GM23338 (cell line): ENCODE measurements around the gene EPHB6. TPM values are rescaled to one million over a fixed set of nuclear protein-coding genes. Genes with fewer than 3 reads are reported as not detected.

Source experiments
- ATAC-seq: fragments of 200-7000 bp; cut with Tn5 transposase; 3 replicates; pipeline ENCODE4 v1.9.1; 2020
- DNase-seq: peaks from one replicate; pipeline ENCODE4 v3.0.0-alpha.2; 2015; ENCODE audit warnings: low spot score
- H2AFZ ChIP-seq: fragments of 200-600 bp; sonication (generic); 2 replicates; pipeline ENCODE4 v1.8.0; 2016; ENCODE audit warnings: antibody characterized with exemption, mild to moderate bottlenecking, moderate library complexity
- H3F3A ChIP-seq: fragments of 200-600 bp; sonication (generic); replicated peaks from 2 replicates; pipeline ENCODE4 v1.8.0; 2017; ENCODE audit warnings: antibody characterized with exemption, mixed run types, low read depth
- H3K27ac ChIP-seq: fragments of 200-600 bp; sonication (generic); 2 replicates; pipeline ENCODE4 v1.6.1; 2016; ENCODE audit warnings: low read depth
- H3K27me3 ChIP-seq: fragments of 200-600 bp; sonication (generic); 2 replicates; pipeline ENCODE4 v1.8.0; 2016; ENCODE audit warnings: mild to moderate bottlenecking, mixed run types, moderate library complexity; ENCODE audit not compliant: insufficient read depth
- H3K36me3 ChIP-seq: fragments of 200-600 bp; sonication (generic); 2 replicates; pipeline ENCODE4 v1.8.0; 2016; ENCODE audit warnings: mild to moderate bottlenecking; ENCODE audit not compliant: insufficient read depth
- H3K4me1 ChIP-seq: fragments of 200-600 bp; sonication (generic); 2 replicates; pipeline ENCODE4 v1.8.0; 2016; ENCODE audit warnings: mild to moderate bottlenecking, moderate library complexity; ENCODE audit not compliant: insufficient read depth
- H3K4me2 ChIP-seq: fragments of 200-600 bp; sonication (generic); 2 replicates; pipeline ENCODE4 v1.7.1; 2017; ENCODE audit warnings: mixed run types
- H3K4me3 ChIP-seq: fragments of 200-600 bp; sonication (generic); 2 replicates; pipeline ENCODE4 v1.6.1; 2016; ENCODE audit warnings: mixed run types
- H3K79me2 ChIP-seq: fragments of 200-600 bp; sonication (generic); replicated peaks from 2 replicates; pipeline ENCODE4 v1.8.0; 2017; ENCODE audit warnings: mild to moderate bottlenecking; ENCODE audit not compliant: insufficient read depth
- H3K9me2 ChIP-seq: fragments of 200-600 bp; sonication (generic); 2 replicates; pipeline ENCODE4 v1.8.0; 2017; ENCODE audit not compliant: insufficient read depth
- H4K20me1 ChIP-seq: fragments of 200-600 bp; sonication (generic); replicated peaks from 2 replicates; pipeline ENCODE4 v1.8.0; 2017; ENCODE audit warnings: mild to moderate bottlenecking; ENCODE audit not compliant: insufficient read depth
- H3K27ac Mint-ChIP-seq: 2 replicates; pipeline ENCODE4 v1.8.0; 2020; ENCODE audit warnings: inconsistent platforms, mild to moderate bottlenecking, moderate library complexity, mixed read lengths
- H3K27me3 Mint-ChIP-seq: 3 replicates; pipeline ENCODE4 v1.8.0; 2022; ENCODE audit warnings: low read depth, mild to moderate bottlenecking, moderate library complexity, mixed read lengths, inconsistent platforms; ENCODE audit not compliant: insufficient read depth, poor library complexity
- H3K36me3 Mint-ChIP-seq: 3 replicates; pipeline ENCODE4 v1.8.0; 2021; ENCODE audit warnings: low read depth, mild to moderate bottlenecking, inconsistent platforms, moderate library complexity, mixed read lengths
- H3K4me1 Mint-ChIP-seq: 3 replicates; pipeline ENCODE4 v1.8.0; 2020; ENCODE audit warnings: mild to moderate bottlenecking, inconsistent platforms, mixed read lengths
- H3K4me3 Mint-ChIP-seq: 3 replicates; pipeline ENCODE4 v1.8.0; 2021; ENCODE audit warnings: moderate library complexity, mild to moderate bottlenecking, inconsistent platforms, mixed read lengths
- H3K9me3 Mint-ChIP-seq: 3 replicates; pipeline ENCODE4 v1.8.0; 2020; ENCODE audit warnings: moderate library complexity, mild to moderate bottlenecking, inconsistent platforms, mixed read lengths
- CREB1 ChIP-seq: fragments of 250-450 bp; sonication (Bioruptor Pico); IDR thresholded peaks from 2 replicates; pipeline ENCODE4 v1.5.0; 2020; ENCODE audit warnings: low read depth, mild to moderate bottlenecking, moderate library complexity
- CTCF ChIP-seq, 2 experiments: fragments of 200-600 bp in 1 of 2; sonication (generic) in 1 of 2; conservative IDR thresholded peaks; 2 replicates each; pipeline versions ENCODE4 v1.5.1 to v1.6.1; 2016 to 2017; ENCODE audit warnings: antibody characterized with exemption in 2 of 2, low read depth in 2 of 2, mild to moderate bottlenecking in 2 of 2, moderate library complexity in 1 of 2
- EZH2 ChIP-seq: fragments of 200-600 bp; sonication (generic); IDR thresholded peaks from one replicate; pipeline ENCODE4 v1.8.0; 2017; ENCODE audit warnings: antibody characterized with exemption, mild to moderate bottlenecking, low read depth; ENCODE audit not compliant: unreplicated experiment
- EZH2phosphoT487 ChIP-seq: fragments of 200-600 bp; sonication (generic); IDR thresholded peaks from one replicate; pipeline ENCODE4 v1.8.1; 2018; ENCODE audit warnings: antibody characterized with exemption; ENCODE audit not compliant: unreplicated experiment
- JUNB ChIP-seq: IDR thresholded peaks from one replicate; pipeline ENCODE4 v1.6.1; 2016; ENCODE audit warnings: antibody characterized with exemption; ENCODE audit not compliant: unreplicated experiment
- NANOG ChIP-seq: IDR thresholded peaks from 2 replicates; pipeline ENCODE4 v1.6.1; 2016; ENCODE audit warnings: antibody characterized with exemption, borderline replicate concordance
- POLR2AphosphoS5 ChIP-seq: IDR thresholded peaks from 2 replicates; pipeline ENCODE4 v1.6.1; 2016; ENCODE audit warnings: antibody characterized with exemption, low read depth
- REST ChIP-seq: IDR thresholded peaks from one replicate; pipeline ENCODE4 v1.6.1; 2018; ENCODE audit warnings: antibody characterized with exemption; ENCODE audit not compliant: unreplicated experiment
- STAT1 ChIP-seq: IDR thresholded peaks from one replicate; pipeline ENCODE4 v1.6.1; 2016; ENCODE audit warnings: antibody characterized with exemption; ENCODE audit not compliant: unreplicated experiment
- ZNF114 ChIP-seq: fragments of 250-450 bp; sonication (Bioruptor Pico); IDR thresholded peaks from 2 replicates; pipeline ENCODE4 v1.5.0; 2020; ENCODE audit warnings: mild to moderate bottlenecking, moderate library complexity
- ZNF331 ChIP-seq: fragments of 250-450 bp; sonication (Bioruptor Pico); IDR thresholded peaks from 2 replicates; pipeline ENCODE4 v1.5.0; 2020; ENCODE audit warnings: low read depth, mild to moderate bottlenecking, moderate library complexity
- ZNF462 ChIP-seq: fragments of 250-450 bp; sonication (Bioruptor Pico); IDR thresholded peaks from 2 replicates; pipeline ENCODE4 v1.5.0; 2020; ENCODE audit warnings: mild to moderate bottlenecking, moderate library complexity
- polyA plus RNA-seq: library from polyadenylated mRNA; unstranded; fragments of >200 nt; fragmentation: Nextera tagmentation; extraction: Ambion mirVana; gene quantifications from 2 replicates; pipeline ENCODE4 v1.2.1, GENCODE V29; 2016
- total RNA-seq: library from RNA; depleted of rRNA; stranded (reverse); fragments of >200 nt; shearing (Covaris generic); gene quantifications from 2 replicates; pipeline ENCODE4 v1.2.3, GENCODE V29; 2014
- TF ChIP-seq, protein P1 (sequence below): IDR thresholded peaks from 2 replicates; pipeline ENCODE4 v1.6.1; 2016; ENCODE audit warnings: antibody characterized with exemption

Gene EPHB6
- total and polyA plus RNA-seq, 2 experiments from 2014 or later: 20.8 to 27.5 TPM

GRCh38 chr7:142855756-142856564 lies 1.1 kb downstream of the EPHB6 start:
- Mint-ChIP-seq H3K27me3 (peaks cover 12% of the 10 kb centered on the region), H3K9me3 (no peaks in the 10 kb centered on the region; the same call in 2 of the 3 replicates), H3K27ac (no peak overlapping the region), H3K4me1 (peaks cover 20% of the 10 kb centered on the region), H3K36me3 (no peaks in the 10 kb centered on the region), H3K4me3 (peak overlapping the region; percentile 78)
- peak overlapping the region; percentile 94 for H3K4me3 ChIP-seq
- no peaks in the 10 kb centered on the region for H3K36me3 ChIP-seq
- no peak for TF ChIP-seq NANOG
- no peak for TF ChIP-seq ZNF331 (CRISPR knock-in tag)
- TF ChIP-seq ZNF462 (CRISPR knock-in tag): no peak
- no peak for TF ChIP-seq POLR2AphosphoS5
- no peak for TF ChIP-seq CTCF (conservative IDR thresholded peaks at IDR 0.05; ENCODE audit: low read depth in 2 of 2)
- TF ChIP-seq, protein P1, sequence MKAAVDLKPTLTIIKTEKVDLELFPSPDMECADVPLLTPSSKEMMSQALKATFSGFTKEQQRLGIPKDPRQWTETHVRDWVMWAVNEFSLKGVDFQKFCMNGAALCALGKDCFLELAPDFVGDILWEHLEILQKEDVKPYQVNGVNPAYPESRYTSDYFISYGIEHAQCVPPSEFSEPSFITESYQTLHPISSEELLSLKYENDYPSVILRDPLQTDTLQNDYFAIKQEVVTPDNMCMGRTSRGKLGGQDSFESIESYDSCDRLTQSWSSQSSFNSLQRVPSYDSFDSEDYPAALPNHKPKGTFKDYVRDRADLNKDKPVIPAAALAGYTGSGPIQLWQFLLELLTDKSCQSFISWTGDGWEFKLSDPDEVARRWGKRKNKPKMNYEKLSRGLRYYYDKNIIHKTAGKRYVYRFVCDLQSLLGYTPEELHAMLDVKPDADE: no peak
- no peak for TF ChIP-seq EZH2phosphoT487
- TF ChIP-seq REST: no peak
- TF ChIP-seq CREB1 (CRISPR knock-in tag): no peak
- TF ChIP-seq ZNF114: no peak
- no peak for TF ChIP-seq STAT1
- no peak for TF ChIP-seq JUNB
- no peak for TF ChIP-seq EZH2
- no peak for DNase-seq
- H3K9me2 ChIP-seq: no peaks in the 10 kb centered on the region
- no peaks in the 10 kb centered on the region for H4K20me1 ChIP-seq
- peaks cover 11% of the 10 kb centered on the region for H3K27me3 ChIP-seq
- ATAC-seq: no peak; the same call in 2 of the 3 replicates
- H3K79me2 ChIP-seq: no peaks in the 10 kb centered on the region
- H3F3A ChIP-seq: no peaks in the 10 kb centered on the region
- H3K27ac ChIP-seq: no peak overlapping the region
- H3K4me2 ChIP-seq: peak overlapping the region; percentile 93
- peaks cover 13% of the 10 kb centered on the region for H3K4me1 ChIP-seq
- H2AFZ ChIP-seq: peak overlapping the region; percentile 97
